Keratinocyte (primary cell): ENCODE data around the gene TMEFF2.

Experiments
- CTCF ChIP-seq, 3 experiments: IDR thresholded peaks in 1 of 3; conservative IDR thresholded peaks in 1 of 3; optimal IDR thresholded peaks in 1 of 3; 2 replicates in 2 of 3; 3 replicates in 1 of 3; pipeline versions ENCODE3 to v1.5.1; 2011; ENCODE audit warnings: low read length in 3 of 3, mild to moderate bottlenecking in 3 of 3, moderate library complexity in 2 of 3, control low read depth in 1 of 3, inconsistent platforms in 1 of 3; ENCODE audit not compliant: insufficient read depth in 2 of 3; ENCODE audit errors: extremely low read depth in 1 of 3
- EZH2 ChIP-seq: IDR thresholded peaks from one replicate; pipeline ENCODE4 v1.6.1; 2012; ENCODE audit warnings: inconsistent platforms, mild to moderate bottlenecking, low read length, moderate library complexity

DNA sequence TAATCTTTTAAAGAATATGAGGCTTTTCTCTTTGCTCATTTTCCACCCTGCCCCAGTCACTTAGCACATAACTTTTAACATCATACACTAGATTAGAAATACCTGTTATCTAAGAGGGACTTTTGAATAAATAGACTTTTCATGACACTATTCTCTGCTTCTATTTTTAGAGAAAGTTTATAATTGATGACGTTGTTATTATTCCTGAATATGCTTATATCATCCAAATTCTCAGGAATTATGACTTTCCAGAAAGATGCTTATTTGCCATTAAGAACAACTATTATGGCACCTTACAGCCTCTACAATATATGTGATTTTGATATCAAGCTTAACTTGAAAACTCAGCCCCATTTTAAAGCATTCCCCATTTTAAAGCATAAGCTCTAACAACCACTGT is 11.4 kb downstream of the TMEFF2 start:
- TF ChIP-seq CTCF (optimal IDR thresholded peaks at IDR 0.05 in 1 of 3, IDR thresholded peaks at IDR 0.05 in 1 of 3, conservative IDR thresholded peaks at IDR 0.05 in 1 of 3; ENCODE audit: extremely low read depth in 1 of 3, insufficient read depth in 2 of 3, low read length in 3 of 3) (no peak), EZH2 (no peak)
